GM12878 (cell line): ENCODE results near the gene CYBB. TPM values are rescaled to one million over a fixed set of nuclear protein-coding genes. Genes with fewer than 3 reads are reported as not detected.

Experiments
- ATAC-seq: fragments of 200-7000 bp; cut with Tn5 transposase; 3 replicates; pipeline ENCODE4 v1.9.1; 2020; ENCODE audit warnings: mild to moderate bottlenecking, moderate library complexity
- BruUV-seq: library from RNA; stranded (reverse); fragments of 400-500 nt; replicated peaks from 2 replicates; lab custom pipeline; 2021; lab: Mats Ljungman, UMichigan
- CTCF ChIA-PET: fragments of 300-600 bp; sonication (Branson Sonifier 250); formaldehyde crosslinking; extraction: SDS; loops from one replicate; lab custom pipeline; 2021; ENCODE audit warnings: inconsistent platforms; lab: Yijun Ruan, JAX
- POLR2A ChIA-PET: fragments of 350-600 bp; formaldehyde crosslinking; extraction: SDS; loops from one replicate; lab custom pipeline; 2021; ENCODE audit warnings: inconsistent platforms; lab: Charles Lee
- RAD21 ChIA-PET: fragments of 300-600 bp; sonication (Branson Sonifier 250); formaldehyde crosslinking; loops from one replicate; lab custom pipeline; 2023; ENCODE audit warnings: antibody characterized with exemption; ENCODE audit not compliant: unreplicated experiment; lab: Charles Lee
- SMC1A ChIA-PET: fragments of 300-600 bp; sonication (Branson Sonifier 250); formaldehyde crosslinking; loops from one replicate; lab custom pipeline; 2023; ENCODE audit not compliant: unreplicated experiment, uncharacterized antibody; lab: Charles Lee
- DNase-seq: peaks from one replicate; pipeline ENCODE4 v3.0.0-alpha.2; 2011; ENCODE audit warnings: low read depth, low spot score
- FAIRE-seq: peaks from 3 replicates; lab custom pipeline; 2011; peaks lifted over from hg19 to GRCh38; lab: Jason Lieb, UNC
- H2AFZ ChIP-seq: 2 replicates; pipeline ENCODE4 v1.6.0; 2011; ENCODE audit warnings: low read depth, low read length, control low read depth; ENCODE audit not compliant: control insufficient read depth
- H3K27ac ChIP-seq: 2 replicates; pipeline ENCODE4 v1.5.1; 2011; ENCODE audit warnings: control low read depth; ENCODE audit not compliant: control insufficient read depth, insufficient read depth
- H3K27me3 ChIP-seq, 2 experiments: replicated peaks in 1 of 2; 2 replicates each; pipeline versions ENCODE4 v1.6.0 to v1.6.1; 2011; ENCODE audit warnings: low read length in 1 of 2; ENCODE audit not compliant: control insufficient read depth in 2 of 2, insufficient read depth in 2 of 2
- H3K36me3 ChIP-seq, 2 experiments: 2 replicates each; pipeline ENCODE4 v1.5.1; 2011; ENCODE audit warnings: low read length in 1 of 2; ENCODE audit not compliant: control insufficient read depth in 2 of 2, insufficient read depth in 2 of 2
- H3K4me1 ChIP-seq: 2 replicates; pipeline ENCODE4 v1.6.1; 2011; ENCODE audit warnings: mild to moderate bottlenecking, low read length, moderate library complexity, mixed read lengths; ENCODE audit not compliant: control insufficient read depth, insufficient read depth
- H3K4me2 ChIP-seq: 2 replicates; pipeline ENCODE4 v1.6.0; 2011; ENCODE audit warnings: control low read depth; ENCODE audit not compliant: control insufficient read depth, insufficient read depth
- H3K4me3 ChIP-seq: fragments of 200-600 bp; sonication (generic); 2 replicates; pipeline ENCODE4 v1.5.1; 2016
- H3K79me2 ChIP-seq: 2 replicates; pipeline ENCODE4 v1.6.0; 2011; ENCODE audit warnings: low read length; ENCODE audit not compliant: control insufficient read depth, insufficient read depth
- H3K9ac ChIP-seq: 2 replicates; pipeline ENCODE4 v1.8.0; 2011; ENCODE audit warnings: low read length, control low read depth, mixed read lengths; ENCODE audit not compliant: control insufficient read depth, insufficient read depth
- H3K9me3 ChIP-seq: replicated peaks from 3 replicates; pipeline ENCODE4 v1.5.1; 2011; ENCODE audit warnings: mild to moderate bottlenecking, low read length; ENCODE audit not compliant: control insufficient read depth, insufficient read depth
- H4K20me1 ChIP-seq: 2 replicates; pipeline ENCODE4 v1.6.0; 2011; ENCODE audit not compliant: control insufficient read depth, insufficient read depth
- ATF3 ChIP-seq: IDR thresholded peaks from 2 replicates; pipeline ENCODE4 v1.6.1; 2011; ENCODE audit warnings: low read depth, mild to moderate bottlenecking, low read length, moderate library complexity, borderline replicate concordance; ENCODE audit errors: extremely low read depth
- CBFB ChIP-seq: IDR thresholded peaks from 2 replicates; pipeline ENCODE4 v1.6.1; 2016; ENCODE audit warnings: antibody characterized with exemption, low read depth
- CBX5 ChIP-seq: sonication (generic); IDR thresholded peaks from 2 replicates; pipeline ENCODE4 v1.6.1; 2016; ENCODE audit warnings: low read depth, moderate library complexity, mild to moderate bottlenecking, inconsistent platforms
- ESRRA ChIP-seq: IDR thresholded peaks from 2 replicates; pipeline ENCODE4 v1.6.1; 2012; ENCODE audit warnings: mild to moderate bottlenecking, low read length, improper control_type of control experiment
- HDAC6 ChIP-seq: fragments of 200-600 bp; sonication (generic); IDR thresholded peaks from one replicate; pipeline ENCODE4 v1.8.0; 2017; ENCODE audit warnings: antibody characterized with exemption; ENCODE audit not compliant: unreplicated experiment
- HDGF ChIP-seq: fragments of 450-650 bp; IDR thresholded peaks from 2 replicates; pipeline ENCODE4 v1.6.1; 2016; ENCODE audit warnings: antibody characterized with exemption
- IKZF2 ChIP-seq, 2 experiments: fragments of 450-650 bp; IDR thresholded peaks; 2 replicates each; pipeline ENCODE4 v1.6.1; 2017; ENCODE audit warnings: mild to moderate bottlenecking in 2 of 2, moderate library complexity in 2 of 2
- MLLT1 ChIP-seq: fragments of 450-650 bp; IDR thresholded peaks from 2 replicates; pipeline ENCODE4 v1.6.1; 2016; ENCODE audit warnings: mild to moderate bottlenecking
- NFIC ChIP-seq: IDR thresholded peaks from 2 replicates; pipeline ENCODE4 v1.6.1; 2012; ENCODE audit warnings: low read depth, mild to moderate bottlenecking, inconsistent platforms, low read length, moderate library complexity
- PAX5 ChIP-seq: IDR thresholded peaks from 2 replicates; pipeline ENCODE4 v1.6.1; 2011; ENCODE audit warnings: low read depth, low read length, borderline replicate concordance
- POLR2A ChIP-seq: IDR thresholded peaks from 2 replicates; pipeline ENCODE4 v1.6.1; 2011; ENCODE audit warnings: low read depth, mild to moderate bottlenecking, low read length
- RUNX3 ChIP-seq: IDR thresholded peaks from 2 replicates; pipeline ENCODE4 v1.6.1; 2012; ENCODE audit warnings: low read length, inconsistent platforms
- ZNF217 ChIP-seq: fragments of 450-650 bp; IDR thresholded peaks from 2 replicates; pipeline ENCODE4 v1.6.1; 2017; ENCODE audit warnings: antibody characterized with exemption, mild to moderate bottlenecking
- WGBS: methylation state at CpG from one replicate; pipeline ENCODE4 v1.1.6; 2016; ENCODE audit warnings: low lambda C conversion rate; ENCODE audit not compliant: insufficient replicate concordance, insufficient coverage; ENCODE audit errors: missing lambda C conversion rate; 5-methylcytosine and 5-hydroxymethylcytosine counted together
- in situ Hi-C: fragments of 300-500 bp; cut with MboI; formaldehyde crosslinking; loops from 9 replicates; pipeline ENCODE4 v1.14.3; 2018; ENCODE audit warnings: mixed read lengths
- intact Hi-C: fragments of 100-400 bp; cut with micrococcal nuclease; formaldehyde crosslinking; loops from one replicate; pipeline ENCODE4 v1.14.2; 2022; ENCODE audit not compliant: unreplicated experiment
- polyA plus RNA-seq, 11 experiments: library from polyadenylated mRNA; depleted of rRNA in 4 of 11; unstranded in 6 of 11; stranded (reverse) in 5 of 11; fragments of >200 nt; fragmentation: Nextera tagmentation in 4 of 11; fragmentation: Illumina TruSeq in 1 of 11; extraction: Ambion mirVana in 4 of 11; extraction: Trizol in 1 of 11; gene quantifications; 1 replicate in 1 of 11; 2 replicates in 10 of 11; pipeline versions ENCODE4 v1.2.1 to v1.2.3, GENCODE V29; 2011 to 2016; ENCODE audit warnings: inconsistent platforms in 2 of 11, missing spikeins in 2 of 11, low read depth in 1 of 11
- total RNA-seq, 4 experiments: library from RNA; depleted of rRNA in 3 of 4; stranded (reverse); fragments of >200 nt in 3 of 4; fragmentation: Illumina TruSeq in 1 of 4; extraction: Trizol in 1 of 4; gene quantifications; 2 replicates each; pipeline versions ENCODE4 v1.2.1 to v1.2.3, GENCODE V29; 2013 to 2021

Gene CYBB
- total and polyA plus RNA-seq, 10 of the 15 experiments (the other 5 are each of a cell fraction or from before 2014, with no cell fraction given) = 6.2 to 73.9 (median 24.8) TPM

GRCh38 chrX:37753384-37753783 is 26.5 kb upstream of the CYBB start:
- Histone ChIP-seq H3K4me2 (no peak overlapping the region), H3K27ac (peak overlapping the region; percentile 87; the same call in 1 of the 2 replicates), H3K4me3 (no peak overlapping the region), H4K20me1 (no peaks in the 10 kb centered on the region), H3K9me3 (no peaks in the 10 kb centered on the region), H3K79me2 (no peaks in the 10 kb centered on the region), H3K4me1 (peaks cover 27% of the 10 kb centered on the region), H2AFZ (no peak overlapping the region), H3K9ac (no peak overlapping the region), H3K36me3 (no peaks in the 10 kb centered on the region), H3K27me3 (no peaks in the 10 kb centered on the region)
- CTCF ChIA-PET = interaction anchor here (0.8 to 6.1 kb wide), 6 partner anchors 9 to 71 kb away, joined by 3 to 43 read pairs (median 6); partner anchors contain the start of gene CYBB
- in situ Hi-C loops = no loop called here
- POLR2A ChIA-PET = interaction anchor here (0.8 to 1.6 kb wide), 3 partner anchors 23 to 32 kb away, joined by 3 to 7 read pairs (median 3); no protein-coding TSS in a partner anchor
- FAIRE-seq (no peak), DNase-seq (no peak), ATAC-seq (peak; percentile 57)
- SMC1A ChIA-PET = interaction anchor here (0.7 to 4.6 kb wide), 11 partner anchors 8 to 88 kb away, joined by 3 to 72 read pairs (median 7); partner anchors contain the start of gene CYBB
- no peak for TF ChIP-seq CBX5
- no peak for TF ChIP-seq POLR2A
- TF ChIP-seq PAX5 = no peak
- TF ChIP-seq IKZF2 (IDR thresholded peaks at IDR 0.05) = peak in 1 of 2 experiments; percentile 36; a peak in 1 of 4 replicates
- no peak for TF ChIP-seq ESRRA
- peak; percentile 88 for TF ChIP-seq RUNX3
- 0 out of 2 replicates have a peak, but pooled peaks have one; percentile 37 for TF ChIP-seq CBFB
- 0 out of 2 replicates have a peak, but pooled peaks have one; percentile 55 for TF ChIP-seq MLLT1
- TF ChIP-seq ZNF217 = no peak
- no peak for TF ChIP-seq HDAC6
- no peak for TF ChIP-seq ATF3
- 0 out of 2 replicates have a peak, but pooled peaks have one; percentile 22 for TF ChIP-seq NFIC
- TF ChIP-seq HDGF = no peak
- 23% methylated on average over 2 of the region's 2 CpGs for WGBS
- RAD21 ChIA-PET = interaction anchor here (0.8 to 1.4 kb wide), 5 partner anchors 23 to 72 kb away, joined by 3 to 7 read pairs (median 6); no protein-coding TSS in a partner anchor
- intact Hi-C loops = no loop called here
- no TSS peak for BruUV-seq
